GM12878 (cell line): ENCODE measurements around the gene CFHR2. TPM values are rescaled to one million over a fixed set of nuclear protein-coding genes. Genes with fewer than 3 reads are reported as not detected.
"Not testable (repeated sequence)": the region's sequence is repeated elsewhere in the genome, so short reads cannot be mapped to it uniquely, and the experiment has no call there.

Experiments used
- ATAC-seq: fragments of 200-7000 bp; cut with Tn5 transposase; 3 replicates; pipeline ENCODE4 v1.9.1; 2020; ENCODE audit warnings: mild to moderate bottlenecking, moderate library complexity
- Bru-seq: library from RNA; stranded (reverse); fragments of 400-500 nt; gene quantifications from one replicate; lab custom pipeline; 2021; lab: Mats Ljungman, UMichigan
- BruChase-seq, 2 experiments: library from RNA; stranded (reverse); fragments of 400-500 nt; gene quantifications; one replicate each; lab custom pipeline; 2021; lab: Mats Ljungman, UMichigan
- BruUV-seq: library from RNA; stranded (reverse); fragments of 400-500 nt; replicated peaks from 2 replicates; lab custom pipeline; 2021; lab: Mats Ljungman, UMichigan
- CTCF ChIA-PET: fragments of 300-600 bp; sonication (Branson Sonifier 250); formaldehyde crosslinking; extraction: SDS; loops from one replicate; lab custom pipeline; 2021; ENCODE audit warnings: inconsistent platforms; lab: Yijun Ruan, JAX
- POLR2A ChIA-PET: fragments of 350-600 bp; formaldehyde crosslinking; extraction: SDS; loops from one replicate; lab custom pipeline; 2021; ENCODE audit warnings: inconsistent platforms; lab: Charles Lee
- RAD21 ChIA-PET: fragments of 300-600 bp; sonication (Branson Sonifier 250); formaldehyde crosslinking; loops from one replicate; lab custom pipeline; 2023; ENCODE audit warnings: antibody characterized with exemption; ENCODE audit not compliant: unreplicated experiment; lab: Charles Lee
- SMC1A ChIA-PET: fragments of 300-600 bp; sonication (Branson Sonifier 250); formaldehyde crosslinking; loops from one replicate; lab custom pipeline; 2023; ENCODE audit not compliant: unreplicated experiment, uncharacterized antibody; lab: Charles Lee
- DNase-seq: peaks from one replicate; pipeline ENCODE4 v3.0.0-alpha.2; 2011; ENCODE audit warnings: low read depth, low spot score
- FAIRE-seq: peaks from 3 replicates; lab custom pipeline; 2011; peaks lifted over from hg19 to GRCh38; lab: Jason Lieb, UNC
- H2AFZ ChIP-seq: 2 replicates; pipeline ENCODE4 v1.6.0; 2011; ENCODE audit warnings: low read depth, low read length, control low read depth; ENCODE audit not compliant: control insufficient read depth
- H3K27ac ChIP-seq: 2 replicates; pipeline ENCODE4 v1.5.1; 2011; ENCODE audit warnings: control low read depth; ENCODE audit not compliant: control insufficient read depth, insufficient read depth
- H3K27me3 ChIP-seq, 2 experiments: replicated peaks in 1 of 2; 2 replicates each; pipeline versions ENCODE4 v1.6.0 to v1.6.1; 2011; ENCODE audit warnings: low read length in 1 of 2; ENCODE audit not compliant: control insufficient read depth in 2 of 2, insufficient read depth in 2 of 2
- H3K36me3 ChIP-seq, 2 experiments: 2 replicates each; pipeline ENCODE4 v1.5.1; 2011; ENCODE audit warnings: low read length in 1 of 2; ENCODE audit not compliant: control insufficient read depth in 2 of 2, insufficient read depth in 2 of 2
- H3K4me1 ChIP-seq: 2 replicates; pipeline ENCODE4 v1.6.1; 2011; ENCODE audit warnings: mild to moderate bottlenecking, low read length, moderate library complexity, mixed read lengths; ENCODE audit not compliant: control insufficient read depth, insufficient read depth
- H3K4me2 ChIP-seq: 2 replicates; pipeline ENCODE4 v1.6.0; 2011; ENCODE audit warnings: control low read depth; ENCODE audit not compliant: control insufficient read depth, insufficient read depth
- H3K4me3 ChIP-seq: fragments of 200-600 bp; sonication (generic); 2 replicates; pipeline ENCODE4 v1.5.1; 2016
- H3K79me2 ChIP-seq: 2 replicates; pipeline ENCODE4 v1.6.0; 2011; ENCODE audit warnings: low read length; ENCODE audit not compliant: control insufficient read depth, insufficient read depth
- H3K9ac ChIP-seq: 2 replicates; pipeline ENCODE4 v1.8.0; 2011; ENCODE audit warnings: low read length, control low read depth, mixed read lengths; ENCODE audit not compliant: control insufficient read depth, insufficient read depth
- H3K9me3 ChIP-seq: replicated peaks from 3 replicates; pipeline ENCODE4 v1.5.1; 2011; ENCODE audit warnings: mild to moderate bottlenecking, low read length; ENCODE audit not compliant: control insufficient read depth, insufficient read depth
- H4K20me1 ChIP-seq: 2 replicates; pipeline ENCODE4 v1.6.0; 2011; ENCODE audit not compliant: control insufficient read depth, insufficient read depth
- CHD1 ChIP-seq: IDR thresholded peaks from 2 replicates; pipeline ENCODE4 v1.6.1; 2012; ENCODE audit warnings: low read depth, low read length, improper control_type of control experiment
- ESRRA ChIP-seq: IDR thresholded peaks from 2 replicates; pipeline ENCODE4 v1.6.1; 2012; ENCODE audit warnings: mild to moderate bottlenecking, low read length, improper control_type of control experiment
- ETV6 ChIP-seq, 2 experiments: fragments of 450-650 bp in 1 of 2; IDR thresholded peaks in 1 of 2; conservative IDR thresholded peaks in 1 of 2; 2 replicates each; pipeline ENCODE4 v1.6.1; 2014; ENCODE audit warnings: antibody characterized with exemption in 1 of 2, borderline replicate concordance in 1 of 2, low read depth in 1 of 2, mild to moderate bottlenecking in 1 of 2, moderate library complexity in 1 of 2
- GABPA ChIP-seq: IDR thresholded peaks from 2 replicates; pipeline ENCODE4 v1.6.1; 2014; ENCODE audit warnings: antibody characterized with exemption, low read depth, mild to moderate bottlenecking, inconsistent platforms
- GATAD2B ChIP-seq: fragments of 450-650 bp; conservative IDR thresholded peaks from 2 replicates; pipeline ENCODE4 v1.6.1; 2017; ENCODE audit warnings: low read depth, mild to moderate bottlenecking, moderate library complexity
- NFXL1 ChIP-seq: fragments of 450-650 bp; IDR thresholded peaks from 2 replicates; pipeline ENCODE4 v1.6.1; 2017; ENCODE audit warnings: antibody characterized with exemption, mild to moderate bottlenecking, borderline replicate concordance
- POLR2AphosphoS2 ChIP-seq: IDR thresholded peaks from 2 replicates; pipeline ENCODE4 v1.6.1; 2011; ENCODE audit warnings: low read depth, mild to moderate bottlenecking, low read length, improper control_type of control experiment, moderate library complexity
- RB1 ChIP-seq: fragments of 450-650 bp; formaldehyde crosslinking; IDR thresholded peaks from 2 replicates; pipeline ENCODE4 v1.6.1; 2017; ENCODE audit warnings: mild to moderate bottlenecking, borderline replicate concordance
- SREBF1 ChIP-seq: IDR thresholded peaks from 2 replicates; pipeline ENCODE4 v1.6.1; 2012; ENCODE audit warnings: mild to moderate bottlenecking, low read length
- ZSCAN29 ChIP-seq: fragments of 450-650 bp; IDR thresholded peaks from 2 replicates; pipeline ENCODE4 v1.6.1; 2017; ENCODE audit warnings: mild to moderate bottlenecking, moderate library complexity
- WGBS: methylation state at CpG from one replicate; pipeline ENCODE4 v1.1.6; 2016; ENCODE audit warnings: low lambda C conversion rate; ENCODE audit not compliant: insufficient replicate concordance, insufficient coverage; ENCODE audit errors: missing lambda C conversion rate; 5-methylcytosine and 5-hydroxymethylcytosine counted together
- in situ Hi-C: fragments of 300-500 bp; cut with MboI; formaldehyde crosslinking; loops from 9 replicates; pipeline ENCODE4 v1.14.3; 2018; ENCODE audit warnings: mixed read lengths
- intact Hi-C: fragments of 100-400 bp; cut with micrococcal nuclease; formaldehyde crosslinking; loops from one replicate; pipeline ENCODE4 v1.14.2; 2022; ENCODE audit not compliant: unreplicated experiment
- long read RNA-seq, 2 experiments: library from polyadenylated mRNA; unstranded; transcript quantifications; one replicate each; pipeline ENCODE4 v2.0.0, GENCODE V29; 2019 to 2020
- polyA minus RNA-seq, 3 experiments: library from RNA; depleted of rRNA, polyadenylated mRNA; stranded (reverse); fragments of >200 nt; gene quantifications; 2 replicates each; pipeline ENCODE4 v1.2.3, GENCODE V29; 2011
- polyA plus RNA-seq, 11 experiments: library from polyadenylated mRNA; depleted of rRNA in 4 of 11; unstranded in 6 of 11; stranded (reverse) in 5 of 11; fragments of >200 nt; fragmentation: Nextera tagmentation in 4 of 11; fragmentation: Illumina TruSeq in 1 of 11; extraction: Ambion mirVana in 4 of 11; extraction: Trizol in 1 of 11; gene quantifications; 1 replicate in 1 of 11; 2 replicates in 10 of 11; pipeline versions ENCODE4 v1.2.1 to v1.2.3, GENCODE V29; 2011 to 2016; ENCODE audit warnings: inconsistent platforms in 2 of 11, missing spikeins in 2 of 11, low read depth in 1 of 11
- total RNA-seq, 4 experiments: library from RNA; depleted of rRNA in 3 of 4; stranded (reverse); fragments of >200 nt in 3 of 4; fragmentation: Illumina TruSeq in 1 of 4; extraction: Trizol in 1 of 4; gene quantifications; 2 replicates each; pipeline versions ENCODE4 v1.2.1 to v1.2.3, GENCODE V29; 2013 to 2021

The CFHR2 gene
- total RNA-seq (2013; cell fraction: nucleolus; rRNA removed), result not detected in 2 replicates
- not detected in 2 replicates for total RNA-seq (2014; rRNA removed)
- total RNA-seq (2014; rRNA removed; fragmentation: Illumina TruSeq; extraction: Trizol), result not detected in 2 replicates
- not detected in 2 replicates for total RNA-seq (2021)
- polyA plus RNA-seq (2011; ENCODE audit: low read depth), result not detected
- polyA plus RNA-seq (2011; rRNA removed), result not detected in 2 replicates
- polyA plus RNA-seq (2011; cell fraction: cytosol; rRNA removed), result not detected in 2 replicates
- polyA plus RNA-seq (2011; cell fraction: nucleus; rRNA removed), result not detected in 2 replicates
- not detected in 2 replicates for polyA plus RNA-seq (2012)
- polyA plus RNA-seq (2014; fragmentation: Illumina TruSeq; extraction: Trizol), result not detected in 2 replicates
- not detected for polyA plus RNA-seq (2014; fragmentation: Nextera tagmentation; extraction: Ambion mirVana)
- not detected in 2 replicates for polyA plus RNA-seq (2014; rRNA removed)
- polyA plus RNA-seq (2016; fragmentation: Nextera tagmentation; extraction: Ambion mirVana), result not detected
- not detected in 2 replicates for polyA minus RNA-seq (2011; rRNA and poly(A)+ RNA removed)
- polyA minus RNA-seq (2011; cell fraction: cytosol; rRNA and poly(A)+ RNA removed), result not detected in 2 replicates
- not detected in 2 replicates for polyA minus RNA-seq (2011; cell fraction: nucleus; rRNA and poly(A)+ RNA removed)
- Bru-seq, nascent RNA, result not detected
- BruChase-seq, experiment 1, labeled RNA remaining after a 6-hour chase, result not detected
- BruChase-seq, experiment 2, labeled RNA remaining after a 2-hour chase, result not detected
- long read RNA-seq, experiment 1, result 0 reads
- long read RNA-seq, experiment 2, result 0 reads

DNA sequence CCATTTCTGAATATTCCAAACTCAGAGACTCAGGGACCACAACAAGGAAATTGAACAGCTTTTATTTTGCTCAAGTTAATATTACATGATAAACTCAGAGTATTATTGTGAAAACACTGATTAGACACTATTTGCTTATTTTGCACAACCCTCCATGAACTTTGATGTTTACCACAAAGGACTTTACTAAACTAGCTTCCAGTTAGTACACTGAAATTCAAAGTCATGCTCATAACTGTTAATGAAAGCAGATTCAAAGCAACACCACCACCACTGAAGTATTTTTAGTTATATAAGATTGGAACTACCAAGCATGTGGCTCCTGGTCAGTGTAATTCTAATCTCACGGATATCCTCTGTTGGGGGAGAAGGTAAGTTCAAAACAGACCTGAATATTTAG, at the start of gene CFHR2:
CFHR2 (plus strand) TSS at position 171 of the 400 bp plus-strand sequence; CDS start at position 314, 143 bp downstream.
- DNase-seq, H3K27ac ChIP-seq, H3K4me3 ChIP-seq, FAIRE-seq, RAD21 ChIA-PET, H3K27me3 ChIP-seq, H3K79me2 ChIP-seq, H3K4me2 ChIP-seq, H3K9me3 ChIP-seq, H3K4me1 ChIP-seq, H3K9ac ChIP-seq, H4K20me1 ChIP-seq, ATAC-seq, in situ Hi-C loops, BruUV-seq, SMC1A ChIA-PET, H2AFZ ChIP-seq, POLR2A ChIA-PET, CTCF ChIA-PET, H3K36me3 ChIP-seq: not testable (repeated sequence)
- intact Hi-C loops, result loop anchor here (5.0 kb wide), 1 partner anchor 126 kb away; the partner anchor contains the start of gene CFHR1
- no CpG with 5 or more reads among the region's 1 CpG for WGBS

GRCh38 chr1:196896355-196896754, 47.2 kb upstream of the CFHR2 start:
- Histone ChIP-seq H3K27ac (no peak overlapping the region), H3K36me3 (no peaks in the 10 kb centered on the region), H3K27me3 (peaks cover 3 to 4% of the 10 kb centered on the region in 2 experiments; a peak in 2 of 4 replicates), H3K4me1 (no peaks in the 10 kb centered on the region), H2AFZ (no peak overlapping the region), H4K20me1 (no peaks in the 10 kb centered on the region), H3K9me3 (no peaks in the 10 kb centered on the region), H3K9ac (no peak overlapping the region), H3K4me2 (no peak overlapping the region), H3K4me3 (no peak overlapping the region), H3K79me2 (no peaks in the 10 kb centered on the region)
- FAIRE-seq, result no peak
- no peak for ATAC-seq
- POLR2A ChIA-PET, result no interaction called here
- DNase-seq, result no peak
- in situ Hi-C loops (no loop called here), intact Hi-C loops (no loop called here)
- RAD21 ChIA-PET, result no interaction called here
- SMC1A ChIA-PET, result no interaction called here
- CTCF ChIA-PET, result no interaction called here
- BruUV-seq, result no TSS peak
- TF ChIP-seq ETV6 (conservative IDR thresholded peaks at IDR 0.05 in 1 of 2, IDR thresholded peaks at IDR 0.05 in 1 of 2; ENCODE audit: borderline replicate concordance in 1 of 2, low read depth in 1 of 2) (no peak), ESRRA (no peak), GABPA (no peak), SREBF1 (no peak), CHD1 (no peak), NFXL1 (no peak), POLR2AphosphoS2 (no peak), ZSCAN29 (no peak), RB1 (no peak), GATAD2B (no peak)
- WGBS, result 23% methylated on average over 8 of the region's 8 CpGs
